Measurements from ENCODE around the gene ADM2. TPM values are rescaled to one million over a fixed set of nuclear protein-coding genes. Genes with fewer than 3 reads are reported as not detected.

ADM2 gene
- total and polyA plus RNA-seq, 2 of the 13 experiments (the other 11 are each of a cell fraction or from before 2014, with no cell fraction given): 1.2 to 3.0 TPM

DNA sequence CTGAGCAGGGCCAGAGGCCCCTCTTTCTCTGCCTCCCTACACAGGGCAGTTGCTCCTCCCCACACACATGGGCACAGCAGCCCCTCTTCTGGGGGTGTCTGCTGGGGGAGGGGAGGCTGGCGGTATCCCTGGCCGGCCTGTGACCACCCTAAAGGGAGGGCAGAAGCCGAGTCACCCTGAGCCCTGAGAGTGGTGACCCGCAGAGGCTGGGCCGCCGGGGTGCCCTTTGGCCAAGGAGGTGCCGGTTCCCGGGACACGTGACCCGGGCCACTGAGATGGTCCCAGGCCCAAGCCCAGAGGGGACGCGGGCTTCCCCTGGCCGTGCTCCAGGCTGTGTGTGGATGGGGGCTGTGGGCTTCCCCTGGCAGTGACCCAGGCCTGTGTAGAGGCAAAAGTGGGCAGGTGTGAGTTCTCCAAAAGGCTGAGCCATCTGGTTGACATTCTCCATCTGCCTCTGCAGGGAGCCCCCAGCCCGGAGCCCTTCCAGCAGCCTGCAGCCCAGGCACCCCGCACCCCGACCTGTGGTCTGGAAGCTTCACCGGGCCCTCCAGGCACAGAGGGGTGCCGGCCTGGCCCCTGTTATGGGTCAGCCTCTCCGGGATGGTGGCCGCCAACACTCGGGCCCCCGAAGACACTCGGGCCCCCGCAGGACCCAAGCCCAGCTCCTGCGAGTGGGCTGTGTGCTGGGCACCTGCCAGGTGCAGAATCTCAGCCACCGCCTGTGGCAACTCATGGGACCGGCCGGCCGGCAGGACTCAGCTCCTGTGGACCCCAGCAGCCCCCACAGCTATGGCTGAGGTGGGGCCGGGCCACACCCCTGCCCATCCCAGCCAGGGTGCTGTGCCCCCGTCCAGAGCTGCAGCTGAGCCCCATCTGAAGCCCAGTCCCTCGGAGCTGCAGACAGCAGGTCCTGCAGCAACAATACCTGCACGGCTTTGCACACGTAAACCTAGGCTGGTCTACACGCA, 1.0 kb downstream of the ADM2 start (continued):
- TF ChIP-seq ZNF318 (CRISPR knock-in tag; IDR thresholded peaks at IDR 0.05): no peak
- no peak for TF ChIP-seq ZNF441 (CRISPR knock-in tag; IDR thresholded peaks at IDR 0.05; ENCODE audit: borderline replicate concordance)
- TF ChIP-seq HHEX (CRISPR knock-in tag; IDR thresholded peaks at IDR 0.05): no peak
- TF ChIP-seq, protein P1, sequence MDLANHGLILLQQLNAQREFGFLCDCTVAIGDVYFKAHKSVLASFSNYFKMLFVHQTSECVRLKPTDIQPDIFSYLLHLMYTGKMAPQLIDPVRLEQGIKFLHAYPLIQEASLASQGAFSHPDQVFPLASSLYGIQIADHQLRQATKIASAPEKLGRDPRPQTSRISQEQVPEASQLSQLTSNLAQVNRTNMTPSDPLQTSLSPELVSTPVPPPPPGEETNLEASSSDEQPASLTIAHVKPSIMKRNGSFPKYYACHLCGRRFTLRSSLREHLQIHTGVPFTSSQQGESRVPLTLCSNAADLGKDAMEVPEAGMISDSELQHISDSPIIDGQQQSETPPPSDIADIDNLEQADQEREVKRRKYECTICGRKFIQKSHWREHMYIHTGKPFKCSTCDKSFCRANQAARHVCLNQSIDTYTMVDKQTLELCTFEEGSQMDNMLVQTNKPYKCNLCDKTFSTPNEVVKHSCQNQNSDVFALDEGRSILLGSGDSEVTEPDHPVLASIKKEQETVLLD (CRISPR knock-in tag; IDR thresholded peaks at IDR 0.05; ENCODE audit: low read depth): no peak
- TF ChIP-seq, protein P2, sequence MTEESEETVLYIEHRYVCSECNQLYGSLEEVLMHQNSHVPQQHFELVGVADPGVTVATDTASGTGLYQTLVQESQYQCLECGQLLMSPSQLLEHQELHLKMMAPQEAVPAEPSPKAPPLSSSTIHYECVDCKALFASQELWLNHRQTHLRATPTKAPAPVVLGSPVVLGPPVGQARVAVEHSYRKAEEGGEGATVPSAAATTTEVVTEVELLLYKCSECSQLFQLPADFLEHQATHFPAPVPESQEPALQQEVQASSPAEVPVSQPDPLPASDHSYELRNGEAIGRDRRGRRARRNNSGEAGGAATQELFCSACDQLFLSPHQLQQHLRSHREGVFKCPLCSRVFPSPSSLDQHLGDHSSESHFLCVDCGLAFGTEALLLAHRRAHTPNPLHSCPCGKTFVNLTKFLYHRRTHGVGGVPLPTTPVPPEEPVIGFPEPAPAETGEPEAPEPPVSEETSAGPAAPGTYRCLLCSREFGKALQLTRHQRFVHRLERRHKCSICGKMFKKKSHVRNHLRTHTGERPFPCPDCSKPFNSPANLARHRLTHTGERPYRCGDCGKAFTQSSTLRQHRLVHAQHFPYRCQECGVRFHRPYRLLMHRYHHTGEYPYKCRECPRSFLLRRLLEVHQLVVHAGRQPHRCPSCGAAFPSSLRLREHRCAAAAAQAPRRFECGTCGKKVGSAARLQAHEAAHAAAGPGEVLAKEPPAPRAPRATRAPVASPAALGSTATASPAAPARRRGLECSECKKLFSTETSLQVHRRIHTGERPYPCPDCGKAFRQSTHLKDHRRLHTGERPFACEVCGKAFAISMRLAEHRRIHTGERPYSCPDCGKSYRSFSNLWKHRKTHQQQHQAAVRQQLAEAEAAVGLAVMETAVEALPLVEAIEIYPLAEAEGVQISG (CRISPR knock-in tag; IDR thresholded peaks at IDR 0.05): peak; percentile 71
- peak; percentile 48; the same call in 1 of the 2 replicates for TF ChIP-seq ZBTB10 (CRISPR knock-in tag; IDR thresholded peaks at IDR 0.05; ENCODE audit: borderline replicate concordance)
- TF ChIP-seq CBX2 (IDR thresholded peaks at IDR 0.05; ENCODE audit: low read depth, low read length): no peak
- no peak for TF ChIP-seq CBX2 (CRISPR knock-in tag; IDR thresholded peaks at IDR 0.05; ENCODE audit: low read depth)
- no peak for TF ChIP-seq LCORL (IDR thresholded peaks at IDR 0.05)
- TF ChIP-seq LCORL (CRISPR knock-in tag; IDR thresholded peaks at IDR 0.05): 0 out of 2 replicates have a peak, but pooled peaks have one; percentile 32

Measured in HepG2 (cell line).